ENCODE measurements around the gene SERPINB12.

The SERPINB12 gene

GRCh38 chr18:63603772-63604171 is 61.6 kb downstream of the SERPINB12 start:
- DNase-seq (ENCODE audit: low read depth): no peak

GRCh38 chr18:63604791-63605567 is 62.8 kb downstream of the SERPINB12 start:
- DNase-seq (ENCODE audit: low read depth): no peak

DNA sequence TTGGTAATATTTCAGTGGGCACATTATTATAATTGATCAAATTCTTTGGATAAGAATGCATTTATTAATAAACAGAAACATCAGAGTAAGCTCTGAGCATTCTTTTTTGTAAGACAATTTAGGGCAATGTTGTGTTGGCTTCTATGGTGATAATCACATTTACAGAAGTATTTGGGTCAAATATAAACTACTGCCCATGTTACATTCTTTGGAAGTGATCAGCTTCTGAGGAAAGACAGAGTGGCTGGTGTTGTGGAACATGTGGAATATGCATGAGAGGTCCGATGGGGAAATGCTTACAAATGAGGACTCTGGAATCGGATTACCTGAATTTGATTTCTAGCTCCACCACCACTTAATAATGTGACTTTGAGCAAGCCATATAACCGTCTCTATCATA is 64.4 kb downstream of the SERPINB12 start:
- DNase-seq (ENCODE audit: low read depth): no peak

- DNase-seq (ENCODE audit: low read depth): no peak
These were observed 71.3 kb downstream of the SERPINB12 start for GRCh38 chr18:63613420-63613819.

- no peak for DNase-seq (ENCODE audit: low read depth)
These were observed 75.1 kb downstream of the SERPINB12 start for GRCh38 chr18:63617049-63617914.

DNA sequence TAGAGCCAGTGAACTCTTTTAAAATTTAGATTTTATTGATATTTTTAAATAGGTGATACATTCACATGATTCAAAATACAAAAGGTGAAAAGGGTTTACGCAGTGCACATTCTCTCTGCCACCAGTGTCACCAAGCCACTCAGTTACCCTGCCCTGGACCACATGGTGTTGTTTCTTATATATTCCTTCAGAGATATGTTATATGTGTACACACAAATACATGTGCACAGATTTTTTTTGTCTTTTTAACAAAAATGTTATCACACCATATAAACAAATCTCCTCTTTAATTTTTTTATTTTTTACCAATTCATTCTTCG is 75.7 kb downstream of the SERPINB12 start:
- no peak for DNase-seq (ENCODE audit: low read depth)

Measured in CMK (cell line).